T-cell (primary cell): ENCODE measurements around the gene EGFL8. TPM values are rescaled to one million over a fixed set of nuclear protein-coding genes. Genes with fewer than 3 reads are reported as not detected.

Source experiments
- ATAC-seq, 4 experiments: fragments of 200-7000 bp in 3 of 4; fragments of 150-1000 bp in 1 of 4; cut with Tn5 transposase; replicated peaks in 1 of 4; 1 replicate in 3 of 4; 2 replicates in 1 of 4; pipeline ENCODE4 v1.10.0; 2021; ENCODE audit warnings: moderate library complexity in 3 of 4, mild to moderate bottlenecking in 2 of 4, moderate number of reproducible peaks in 1 of 4
- CTCF ChIA-PET, 2 donors: fragments of 300-600 bp; sonication (Branson Sonifier 250); formaldehyde crosslinking; loops; one replicate each; lab custom pipeline; 2022; ENCODE audit warnings: antibody characterized with exemption in 2 of 2; lab: Charles Lee
- POLR2A ChIA-PET, 2 donors: fragments of 300-600 bp; sonication (Branson Sonifier 250); formaldehyde crosslinking; loops; one replicate each; lab custom pipeline; 2022; ENCODE audit warnings: antibody characterized with exemption in 2 of 2; lab: Charles Lee
- DNase-seq, 35 experiments: peaks; one replicate each; pipeline versions ENCODE4 v3.0.0 to v3.0.0-alpha.2; 2013 to 2023
- H3K27ac ChIP-seq: one replicate; pipeline ENCODE4 v1.5.1; 2013; ENCODE audit warnings: low read length
- H3K27me3 ChIP-seq, 2 experiments: replicated peaks in 1 of 2; 1 replicate in 1 of 2; 2 replicates in 1 of 2; pipeline versions ENCODE4 v1.6.1 to v1.7.0; 2013; ENCODE audit warnings: low read length in 1 of 2, mixed read lengths in 1 of 2; ENCODE audit not compliant: control insufficient read depth in 2 of 2, insufficient read depth in 2 of 2; ENCODE audit errors: extremely low read depth in 1 of 2
- H3K36me3 ChIP-seq, 2 donors: 1 replicate in 1 of 2; 2 replicates in 1 of 2; pipeline versions ENCODE4 v1.6.1 to v1.7.0; 2013; ENCODE audit warnings: low read length in 1 of 2; ENCODE audit not compliant: control insufficient read depth in 2 of 2, insufficient read depth in 1 of 2; ENCODE audit errors: extremely low read depth in 1 of 2
- H3K4me1 ChIP-seq, 2 experiments: 1 replicate in 1 of 2; 2 replicates in 1 of 2; pipeline versions ENCODE4 v1.6.1 to v1.7.0; 2013; ENCODE audit warnings: low read length in 2 of 2, mixed read lengths in 1 of 2; ENCODE audit not compliant: insufficient read depth in 2 of 2, control insufficient read depth in 1 of 2; ENCODE audit errors: extremely low read depth in 1 of 2
- H3K4me3 ChIP-seq, 2 donors: 1 replicate in 1 of 2; 2 replicates in 1 of 2; pipeline versions ENCODE4 v1.5.1 to v1.7.0; 2013; ENCODE audit warnings: mild to moderate bottlenecking in 2 of 2, low read length in 1 of 2, moderate library complexity in 1 of 2; ENCODE audit not compliant: control insufficient read depth in 1 of 2; ENCODE audit errors: extremely low read depth in 1 of 2
- H3K9me3 ChIP-seq: 2 replicates; pipeline ENCODE4 v1.7.0; 2013
- H3K27ac Mint-ChIP-seq, 2 donors: one replicate each; pipeline ENCODE4 v1.8.0; 2020 to 2021; ENCODE audit warnings: mild to moderate bottlenecking in 2 of 2, mixed read lengths in 2 of 2
- H3K27me3 Mint-ChIP-seq, 2 donors: one replicate each; pipeline ENCODE4 v1.8.0; 2021 to 2022; ENCODE audit warnings: mixed read lengths in 2 of 2
- H3K36me3 Mint-ChIP-seq: one replicate; pipeline ENCODE4 v1.8.0; 2021; ENCODE audit warnings: mixed read lengths
- H3K4me1 Mint-ChIP-seq, 3 donors: one replicate each; pipeline ENCODE4 v1.8.0; 2020 to 2022; ENCODE audit warnings: mixed read lengths in 3 of 3, mild to moderate bottlenecking in 1 of 3
- H3K4me3 Mint-ChIP-seq, 3 donors: one replicate each; pipeline ENCODE4 v1.8.0; 2020 to 2022; ENCODE audit warnings: mild to moderate bottlenecking in 3 of 3, mixed read lengths in 3 of 3, moderate library complexity in 3 of 3
- H3K9me3 Mint-ChIP-seq, 3 donors: one replicate each; pipeline ENCODE4 v1.8.0; 2020 to 2022; ENCODE audit warnings: mixed read lengths in 3 of 3
- WGBS: methylation state at CpG from one replicate; pipeline ENCODE4 v1.1.5; 2013; ENCODE audit warnings: missing lambda C conversion rate; ENCODE audit not compliant: insufficient coverage; 5-methylcytosine and 5-hydroxymethylcytosine counted together
- total RNA-seq, 35 experiments: library from RNA in 6 of 35; stranded (reverse) in 6 of 35; fragments of 120-200 nt in 1 of 35; gene quantifications; one replicate each; pipeline versions ENCODE4 v1.2.1 to v1.2.4 and lab custom pipeline; 2013 to 2026

The EGFL8 gene
- total RNA-seq, 5 donors from 2014 or later (not counting 1 experiment from before 2014, with no cell fraction given) = 13.9 to 18.9 (median 16.9) TPM

- H3K4me1 ChIP-seq = peaks cover 32 to 70% of the 10 kb centered on the region in 2 experiments
- H3K4me3 ChIP-seq = peak overlapping the region; percentile 78 to 83
- peaks cover 17% of the 10 kb centered on the region for H3K36me3 Mint-ChIP-seq
Measured at GRCh38 chr6:32178547-32179440, 14.4 kb downstream of the EGFL8 start.

GRCh38 chr6:32179766-32180405 is 15.5 kb downstream of the EGFL8 start:
- Mint-ChIP-seq H3K36me3 (peaks cover 17% of the 10 kb centered on the region), H3K9me3 (no peaks in the 10 kb centered on the region), H3K4me1 (peaks cover 67 to 76% (median 69%) of the 10 kb centered on the region in 3 donors), H3K27ac (peak overlapping the region; percentile 96 to 99), H3K27me3 (no peaks in the 10 kb centered on the region), H3K4me3 (peak overlapping the region; percentile 92 to 98 (median 95))
- CTCF ChIA-PET = interaction anchor here in 1 of 2 donors (0.6 kb wide), 1 partner anchor 1687 kb away, joined by 3 read pairs; no protein-coding TSS in a partner anchor
- DNase-seq (no peak), ATAC-seq (no peak)
- H3K4me3 ChIP-seq = no peak overlapping the region
- no peak overlapping the region for H3K27ac ChIP-seq
- peaks cover 23 to 67% of the 10 kb centered on the region in 2 experiments for H3K4me1 ChIP-seq
- no peaks in the 10 kb centered on the region for H3K9me3 ChIP-seq
- WGBS = 88% methylated on average over 6 of the region's 10 CpGs
- H3K36me3 ChIP-seq = peaks cover 4 to 45% of the 10 kb centered on the region in 2 donors
- no peaks in the 10 kb centered on the region for H3K27me3 ChIP-seq
- POLR2A ChIA-PET = interaction anchor here in 1 of 2 donors (1.1 kb wide), 1 partner anchor 52 kb away, joined by 6 read pairs; the partner anchor contains the start of gene ATF6B

More at GRCh38 chr6:32178547-32179440, 14.4 kb downstream of the EGFL8 start:
- ATAC-seq = no peak
- CTCF ChIA-PET = interaction anchor here (0.5 to 0.6 kb wide), 3 partner anchors 84 to 1686 kb away, joined by 3 read pairs; no protein-coding TSS in a partner anchor
- no peaks in the 10 kb centered on the region for H3K27me3 ChIP-seq
- H3K4me1 Mint-ChIP-seq = peaks cover 72 to 80% (median 80%) of the 10 kb centered on the region in 3 donors
- no peaks in the 10 kb centered on the region for H3K27me3 Mint-ChIP-seq
- peaks cover 0 to 37% of the 10 kb centered on the region in 2 donors for H3K36me3 ChIP-seq
- peak overlapping the region; percentile 96 to 99 for H3K27ac Mint-ChIP-seq
- 2% methylated on average over 22 of the region's 24 CpGs for WGBS
- peak in 1 of 35 experiments; percentile 9 for DNase-seq
- H3K9me3 ChIP-seq = no peaks in the 10 kb centered on the region
- peak overlapping the region; percentile 94 for H3K27ac ChIP-seq
- H3K9me3 Mint-ChIP-seq = no peaks in the 10 kb centered on the region
- peak overlapping the region; percentile 92 to 98 (median 95) for H3K4me3 Mint-ChIP-seq
- POLR2A ChIA-PET = interaction anchor here (0.6 to 1.1 kb wide), 3 partner anchors 14 to 51 kb away, joined by 4 to 6 read pairs (median 5); partner anchors contain the start of gene ATF6B (in 1 of the 2)

GRCh38 chr6:32181148-32181702 is 16.8 kb downstream of the EGFL8 start:
- Histone ChIP-seq H3K27me3 (no peaks in the 10 kb centered on the region), H3K36me3 (peaks cover 4 to 49% of the 10 kb centered on the region in 2 donors), H3K4me3 (no peak overlapping the region), H3K9me3 (no peaks in the 10 kb centered on the region), H3K27ac (no peak overlapping the region), H3K4me1 (peaks cover 16 to 64% of the 10 kb centered on the region in 2 experiments)
- Mint-ChIP-seq H3K27me3 (no peaks in the 10 kb centered on the region), H3K36me3 (peaks cover 25% of the 10 kb centered on the region), H3K4me3 (no peak overlapping the region), H3K4me1 (peaks cover 66 to 75% (median 67%) of the 10 kb centered on the region in 3 donors), H3K9me3 (no peaks in the 10 kb centered on the region), H3K27ac (peak overlapping the region; percentile 79 to 99)
- WGBS = 95% methylated on average over 7 of the region's 15 CpGs
- POLR2A ChIA-PET = no interaction called here
- DNase-seq (no peak), ATAC-seq (no peak)
- CTCF ChIA-PET = interaction anchor here in 1 of 2 donors (0.7 kb wide), 1 partner anchor 74 kb away, joined by 3 read pairs; no protein-coding TSS in a partner anchor

- CTCF ChIA-PET = interaction anchor here in 1 of 2 donors (0.7 kb wide), 1 partner anchor 75 kb away, joined by 3 read pairs; no protein-coding TSS in a partner anchor
- Histone ChIP-seq H3K36me3 (peaks cover 4 to 57% of the 10 kb centered on the region in 2 donors), H3K27me3 (no peaks in the 10 kb centered on the region), H3K4me3 (no peak overlapping the region), H3K4me1 (peaks cover 9 to 64% of the 10 kb centered on the region in 2 experiments), H3K9me3 (no peaks in the 10 kb centered on the region), H3K27ac (no peak overlapping the region)
- 100% methylated on average over 7 of the region's 10 CpGs for WGBS
- H3K27ac Mint-ChIP-seq = no peak overlapping the region
- H3K4me1 Mint-ChIP-seq = peaks cover 66 to 75% (median 67%) of the 10 kb centered on the region in 3 donors
- H3K4me3 Mint-ChIP-seq = no peak overlapping the region
- H3K27me3 Mint-ChIP-seq = no peaks in the 10 kb centered on the region
- DNase-seq (no peak), ATAC-seq (no peak)
- H3K9me3 Mint-ChIP-seq = no peaks in the 10 kb centered on the region
- POLR2A ChIA-PET = interaction anchor here in 1 of 2 donors (0.6 kb wide), 1 partner anchor 798 kb away, joined by 4 read pairs; no protein-coding TSS in a partner anchor
- H3K36me3 Mint-ChIP-seq = peaks cover 32% of the 10 kb centered on the region
Measured at GRCh38 chr6:32181915-32182529, 17.6 kb downstream of the EGFL8 start.

- peak overlapping the region; percentile 23 to 66 for H3K27ac Mint-ChIP-seq
Measured at GRCh38 chr6:32182555-32182981, 18.2 kb downstream of the EGFL8 start.

More at GRCh38 chr6:32182555-32182981, 18.2 kb downstream of the EGFL8 start:
- Mint-ChIP-seq H3K4me1 (peaks cover 66 to 75% (median 67%) of the 10 kb centered on the region in 3 donors), H3K4me3 (no peak overlapping the region), H3K36me3 (peaks cover 37% of the 10 kb centered on the region), H3K27me3 (no peaks in the 10 kb centered on the region), H3K9me3 (no peaks in the 10 kb centered on the region)
- no peak overlapping the region for H3K27ac ChIP-seq
- POLR2A ChIA-PET = interaction anchor here in 1 of 2 donors (0.5 kb wide), 1 partner anchor 10 kb away, joined by 3 read pairs; the partner anchor contains the start of gene GPSM3
- DNase-seq = no peak
- CTCF ChIA-PET = no interaction called here
- peaks cover 4 to 63% of the 10 kb centered on the region in 2 donors for H3K36me3 ChIP-seq
- no peak for ATAC-seq
- no peak overlapping the region for H3K4me3 ChIP-seq
- no peaks in the 10 kb centered on the region for H3K9me3 ChIP-seq
- no peaks in the 10 kb centered on the region for H3K27me3 ChIP-seq
- 94% methylated on average over 5 of the region's 10 CpGs for WGBS
- peaks cover 9 to 64% of the 10 kb centered on the region in 2 experiments for H3K4me1 ChIP-seq
